Lung (tissue), 12 donors: Measurements from ENCODE around the gene RHOBTB1. TPM values are rescaled to one million over a fixed set of nuclear protein-coding genes. Genes with fewer than 3 reads are reported as not detected.

Source experiments
- ATAC-seq: fragments of 200-7000 bp; cut with Tn5 transposase; one replicate; pipeline ENCODE4 v1.9.1; 2020; ENCODE audit warnings: moderate number of reproducible peaks; ENCODE audit not compliant: insufficient read depth, low FRiP score
- DNase-seq, 3 donors: peaks; one replicate each; pipeline ENCODE4 v3.0.0-alpha.2; 2013 to 2017
- H3K27ac ChIP-seq, 2 donors: one replicate each; pipeline ENCODE4 v1.5.1; 2013; ENCODE audit warnings: mild to moderate bottlenecking in 2 of 2, moderate library complexity in 2 of 2, control low read depth in 1 of 2, inconsistent platforms in 1 of 2, low read depth in 1 of 2, low read length in 1 of 2
- H3K27me3 ChIP-seq, 3 donors: one replicate each; pipeline ENCODE4 v1.5.1; 2013; ENCODE audit warnings: low read length in 2 of 3; ENCODE audit not compliant: control insufficient read depth in 3 of 3, insufficient read depth in 3 of 3
- H3K36me3 ChIP-seq, 4 donors: one replicate each; pipeline ENCODE4 v1.5.1; 2013; ENCODE audit warnings: low read length in 4 of 4, mild to moderate bottlenecking in 1 of 4, moderate library complexity in 1 of 4; ENCODE audit not compliant: control insufficient read depth in 4 of 4, insufficient read depth in 4 of 4
- H3K4me1 ChIP-seq, 5 donors: one replicate each; pipeline ENCODE4 v1.5.1; 2013; ENCODE audit warnings: low read length in 5 of 5, mild to moderate bottlenecking in 2 of 5, moderate library complexity in 1 of 5; ENCODE audit not compliant: control insufficient read depth in 5 of 5, insufficient read depth in 5 of 5
- H3K4me3 ChIP-seq: one replicate; pipeline ENCODE4 v1.5.1; 2013; ENCODE audit warnings: mild to moderate bottlenecking, control low read depth, moderate library complexity
- H3K9ac ChIP-seq, 2 donors: one replicate each; pipeline ENCODE4 v1.5.1; 2013; ENCODE audit warnings: low read length in 2 of 2, control low read depth in 1 of 2; ENCODE audit not compliant: insufficient read depth in 1 of 2
- H3K9me3 ChIP-seq, 4 donors: one replicate each; pipeline ENCODE4 v1.5.1; 2013; ENCODE audit warnings: low read length in 3 of 4, mild to moderate bottlenecking in 1 of 4, moderate library complexity in 1 of 4; ENCODE audit not compliant: control insufficient read depth in 4 of 4, insufficient read depth in 3 of 4
- CTCF ChIP-seq: IDR thresholded peaks from 2 replicates; pipeline ENCODE4 v1.5.1; 2012; ENCODE audit warnings: mild to moderate bottlenecking; ENCODE audit errors: control extremely low read depth, extremely low read depth
- WGBS, 2 donors: extraction: QIAGEN DNeasy Blood & Tissue Kit; methylation state at CpG; one replicate each; pipeline ENCODE4 v1.1.7; 2013; 5-methylcytosine and 5-hydroxymethylcytosine counted together
- polyA plus RNA-seq, 2 donors: library from polyadenylated mRNA; stranded (reverse); fragments of 200-250 nt; gene quantifications; one replicate each; pipeline ENCODE4 v1.2.1, GENCODE V29; 2013
- total RNA-seq, 2 donors: library from RNA; depleted of rRNA in 1 of 2; stranded (reverse); fragments of >200 nt in 1 of 2; gene quantifications; one replicate each; pipeline ENCODE4 v1.2.1, GENCODE V29; 2014 to 2021
- donor health status: control.
- donor health status: control.
- donor health status: Bipolar disorder and iron deficiency.
- donor health status: healthy.
- donor health status: DM: yes; HTN: yes; CAD: no.

The RHOBTB1 gene
- total and polyA plus RNA-seq, 4 donors: 4.8 to 27.2 (median 8.0) TPM

- no peak for DNase-seq
- H3K27me3 ChIP-seq: no peaks in the 10 kb centered on the region
- ATAC-seq: no peak
- no peak overlapping the region for H3K9ac ChIP-seq
- no peak overlapping the region for H3K4me3 ChIP-seq
- 92 to 95% methylated on average over 3 of the region's 3 CpGs for WGBS, 2 donors
- peaks cover 0 to 13% (median 6%) of the 10 kb centered on the region in 4 donors for H3K36me3 ChIP-seq
- no peak for TF ChIP-seq CTCF
- peak overlapping the region in 1 of 2 donors; percentile 75 for H3K27ac ChIP-seq
- H3K9me3 ChIP-seq: peaks cover 0 to 2% (median 0%) of the 10 kb centered on the region in 4 donors
- peaks cover 0 to 14% (median 4%) of the 10 kb centered on the region in 5 donors for H3K4me1 ChIP-seq
These were observed 40.9 kb downstream of the RHOBTB1 start for GRCh38 chr10:60903096-60903495.

GRCh38 chr10:60901561-60902235 lies 42.3 kb downstream of the RHOBTB1 start:
- Histone ChIP-seq H3K36me3 (peaks cover 0 to 8% (median 4%) of the 10 kb centered on the region in 4 donors), H3K9ac (no peak overlapping the region), H3K4me1 (peaks cover 0 to 18% (median 4%) of the 10 kb centered on the region in 5 donors), H3K27ac (peak overlapping the region; percentile 26 to 58), H3K27me3 (no peaks in the 10 kb centered on the region), H3K4me3 (no peak overlapping the region), H3K9me3 (no peaks in the 10 kb centered on the region)
- ATAC-seq (no peak), DNase-seq (no peak)
- no peak for TF ChIP-seq CTCF
- 72 to 87% methylated on average over 6 of the region's 6 CpGs for WGBS, 2 donors

- WGBS, 2 donors: 90 to 93% methylated on average over 7 of the region's 7 CpGs
These were observed 44.7 kb downstream of the RHOBTB1 start for GRCh38 chr10:60899266-60899665.

More at GRCh38 chr10:60899266-60899665, 44.7 kb downstream of the RHOBTB1 start:
- Histone ChIP-seq H3K9me3 (no peaks in the 10 kb centered on the region), H3K27me3 (no peaks in the 10 kb centered on the region), H3K4me1 (peaks cover 0 to 19% (median 13%) of the 10 kb centered on the region in 5 donors), H3K4me3 (no peak overlapping the region), H3K9ac (no peak overlapping the region), H3K36me3 (peaks cover 0 to 3% (median under 1%) of the 10 kb centered on the region in 4 donors), H3K27ac (no peak overlapping the region)
- ATAC-seq: no peak
- DNase-seq: no peak
- no peak for TF ChIP-seq CTCF
